Measurements from ENCODE around the gene ATOSA. TPM values are rescaled to one million over a fixed set of nuclear protein-coding genes. Genes with fewer than 3 reads are reported as not detected.

The ATOSA gene
- total RNA-seq, 1 experiment from 2014 or later: 13.2 TPM

GRCh38 chr15:52663536-52664294, 15.5 kb downstream of the ATOSA start (continued):
- TF ChIP-seq ZBTB43 (CRISPR knock-in tag; IDR thresholded peaks at IDR 0.05): no peak

GRCh38 chr15:52661909-52662308, 17.3 kb downstream of the ATOSA start:
- Mint-ChIP-seq H3K36me3 (peaks cover 4% of the 10 kb centered on the region), H3K4me1 (peaks cover 5% of the 10 kb centered on the region), H3K4me3 (no peak overlapping the region), H3K27me3 (ENCODE audit: low read depth) (no peaks in the 10 kb centered on the region), H3K9me3 (no peaks in the 10 kb centered on the region), H3K27ac (no peak overlapping the region)
- DNase-seq (ENCODE audit: low spot score) (no peak), ATAC-seq (no peak)
- CTCF ChIA-PET: no interaction called here
- POLR2A ChIA-PET: no interaction called here
- TF ChIP-seq ERG (CRISPR knock-in tag; IDR thresholded peaks at IDR 0.05) (no peak), HMGXB4 (CRISPR knock-in tag; IDR thresholded peaks at IDR 0.05) (no peak), TP53 (CRISPR knock-in tag; IDR thresholded peaks at IDR 0.05) (no peak), ZNF396 (CRISPR knock-in tag; IDR thresholded peaks at IDR 0.05; ENCODE audit: borderline replicate concordance) (no peak), MLX (CRISPR knock-in tag; IDR thresholded peaks at IDR 0.05) (no peak), PRDM15 (CRISPR knock-in tag; IDR thresholded peaks at IDR 0.05) (no peak), FOXJ3 (CRISPR knock-in tag; IDR thresholded peaks at IDR 0.05; ENCODE audit: borderline replicate concordance) (no peak), ZNF425 (CRISPR knock-in tag; conservative IDR thresholded peaks at IDR 0.05) (no peak), CDX4 (CRISPR knock-in tag; IDR thresholded peaks at IDR 0.05; ENCODE audit: borderline replicate concordance) (no peak), AFF4 (CRISPR knock-in tag; IDR thresholded peaks at IDR 0.05; ENCODE audit: borderline replicate concordance) (no peak), IRF2 (CRISPR knock-in tag; IDR thresholded peaks at IDR 0.05; ENCODE audit: borderline replicate concordance, low read depth) (no peak), ZMAT4 (CRISPR knock-in tag; IDR thresholded peaks at IDR 0.05) (no peak), EMX1 (CRISPR knock-in tag; IDR thresholded peaks at IDR 0.05) (no peak), ZNF416 (CRISPR knock-in tag; IDR thresholded peaks at IDR 0.05) (no peak), ATF1 (CRISPR knock-in tag; IDR thresholded peaks at IDR 0.05) (no peak), ATF3 (CRISPR knock-in tag; conservative IDR thresholded peaks at IDR 0.05) (no peak)
